ENCODE data around the gene LNX1.

DNA sequence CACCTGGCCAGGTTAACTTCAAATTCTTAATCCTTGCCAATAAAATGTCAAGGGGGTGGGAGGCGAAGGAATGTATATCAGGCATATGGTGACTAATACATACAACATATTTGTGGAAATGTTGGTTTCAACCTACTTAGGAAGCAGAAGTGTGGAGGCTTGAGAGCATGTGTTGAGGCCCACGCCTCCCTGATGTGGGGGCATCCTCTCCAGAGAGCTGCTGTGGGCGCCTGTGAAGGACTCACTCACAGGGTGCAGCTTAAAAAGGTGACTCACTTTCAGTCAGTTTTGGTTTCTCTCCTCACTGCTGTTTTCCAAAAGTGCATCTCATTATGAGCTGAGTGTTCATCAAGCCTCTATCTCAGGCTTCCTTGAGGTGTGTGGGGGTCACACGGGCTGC lies 27.5 kb downstream of the LNX1 start:
- TF ChIP-seq, protein P1, sequence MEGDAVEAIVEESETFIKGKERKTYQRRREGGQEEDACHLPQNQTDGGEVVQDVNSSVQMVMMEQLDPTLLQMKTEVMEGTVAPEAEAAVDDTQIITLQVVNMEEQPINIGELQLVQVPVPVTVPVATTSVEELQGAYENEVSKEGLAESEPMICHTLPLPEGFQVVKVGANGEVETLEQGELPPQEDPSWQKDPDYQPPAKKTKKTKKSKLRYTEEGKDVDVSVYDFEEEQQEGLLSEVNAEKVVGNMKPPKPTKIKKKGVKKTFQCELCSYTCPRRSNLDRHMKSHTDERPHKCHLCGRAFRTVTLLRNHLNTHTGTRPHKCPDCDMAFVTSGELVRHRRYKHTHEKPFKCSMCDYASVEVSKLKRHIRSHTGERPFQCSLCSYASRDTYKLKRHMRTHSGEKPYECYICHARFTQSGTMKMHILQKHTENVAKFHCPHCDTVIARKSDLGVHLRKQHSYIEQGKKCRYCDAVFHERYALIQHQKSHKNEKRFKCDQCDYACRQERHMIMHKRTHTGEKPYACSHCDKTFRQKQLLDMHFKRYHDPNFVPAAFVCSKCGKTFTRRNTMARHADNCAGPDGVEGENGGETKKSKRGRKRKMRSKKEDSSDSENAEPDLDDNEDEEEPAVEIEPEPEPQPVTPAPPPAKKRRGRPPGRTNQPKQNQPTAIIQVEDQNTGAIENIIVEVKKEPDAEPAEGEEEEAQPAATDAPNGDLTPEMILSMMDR (IDR thresholded peaks at IDR 0.05): no peak
- TF ChIP-seq EP300 (IDR thresholded peaks at IDR 0.05): no peak
- TF ChIP-seq POLR2AphosphoS5 (IDR thresholded peaks at IDR 0.05): no peak
- TF ChIP-seq POLR2A (IDR thresholded peaks at IDR 0.05): no peak

All from sigmoid colon (tissue), 4 donors.